ENCODE results near the gene ANKRD24. TPM values are rescaled to one million over a fixed set of nuclear protein-coding genes. Genes with fewer than 3 reads are reported as not detected.
"Not testable (repeated sequence)": the region's sequence is repeated elsewhere in the genome, so short reads cannot be mapped to it uniquely, and the experiment has no call there.

Gene ANKRD24
- total RNA-seq, 1 experiment from 2014 or later: 0.45 TPM

GRCh38 chr19:4157164-4157563, 25.3 kb upstream of the ANKRD24 start:
- Histone ChIP-seq H3K36me3 (no peaks in the 10 kb centered on the region), H3K4me1 (no peaks in the 10 kb centered on the region), H3K27ac (no peak overlapping the region), H3K27me3 (peaks cover 26% of the 10 kb centered on the region), H3K4me3 (no peak overlapping the region), H3K9me3 (replicated peaks) (no peaks in the 10 kb centered on the region)
- DNase-seq: no peak

GRCh38 chr19:4157971-4158370, 24.5 kb upstream of the ANKRD24 start:
- H3K9me3 ChIP-seq (replicated peaks); H3K36me3 ChIP-seq; DNase-seq; H3K4me1 ChIP-seq; H3K4me3 ChIP-seq; H3K27ac ChIP-seq: not testable (repeated sequence)
- peaks cover 22% of the 10 kb centered on the region for H3K27me3 ChIP-seq

GRCh38 chr19:4161415-4162077, 20.9 kb upstream of the ANKRD24 start:
- peaks cover 4% of the 10 kb centered on the region; the same call in 1 of the 2 replicates for H3K27me3 ChIP-seq
- no peaks in the 10 kb centered on the region for H3K4me1 ChIP-seq
- H3K36me3 ChIP-seq: no peaks in the 10 kb centered on the region
- H3K9me3 ChIP-seq (replicated peaks): no peaks in the 10 kb centered on the region
- no peak overlapping the region for H3K27ac ChIP-seq
- no peak for DNase-seq
- no peak overlapping the region for H3K4me3 ChIP-seq

GRCh38 chr19:4164262-4164661, 18.2 kb upstream of the ANKRD24 start:
- Histone ChIP-seq H3K27me3 (no peaks in the 10 kb centered on the region), H3K36me3 (no peaks in the 10 kb centered on the region), H3K9me3 (replicated peaks) (no peaks in the 10 kb centered on the region), H3K27ac (no peak overlapping the region), H3K4me1 (no peaks in the 10 kb centered on the region), H3K4me3 (no peak overlapping the region)
- DNase-seq: no peak

- no peaks in the 10 kb centered on the region for H3K27me3 ChIP-seq
- DNase-seq: no peak
- no peak overlapping the region for H3K27ac ChIP-seq
- no peaks in the 10 kb centered on the region for H3K36me3 ChIP-seq
- H3K4me1 ChIP-seq: no peaks in the 10 kb centered on the region
- H3K4me3 ChIP-seq: no peak overlapping the region
- H3K9me3 ChIP-seq (replicated peaks): no peaks in the 10 kb centered on the region
Measured at GRCh38 chr19:4171676-4172075, 10.8 kb upstream of the ANKRD24 start.

GRCh38 chr19:4172861-4173473, 9.5 kb upstream of the ANKRD24 start:
- Histone ChIP-seq H3K27ac (no peak overlapping the region), H3K36me3 (no peaks in the 10 kb centered on the region), H3K9me3 (replicated peaks) (no peaks in the 10 kb centered on the region), H3K4me1 (no peaks in the 10 kb centered on the region), H3K4me3 (no peak overlapping the region), H3K27me3 (no peaks in the 10 kb centered on the region)
- peak; percentile 68 to 75 for DNase-seq

GRCh38 chr19:4173479-4174212, 8.8 kb upstream of the ANKRD24 start:
- Histone ChIP-seq H3K4me3 (no peak overlapping the region), H3K9me3 (replicated peaks) (no peaks in the 10 kb centered on the region), H3K27me3 (no peaks in the 10 kb centered on the region), H3K36me3 (no peaks in the 10 kb centered on the region), H3K27ac (no peak overlapping the region), H3K4me1 (no peaks in the 10 kb centered on the region)
- DNase-seq: no peak

- Histone ChIP-seq H3K27me3 (no peaks in the 10 kb centered on the region), H3K4me1 (no peaks in the 10 kb centered on the region), H3K36me3 (no peaks in the 10 kb centered on the region), H3K9me3 (replicated peaks) (no peaks in the 10 kb centered on the region), H3K27ac (no peak overlapping the region), H3K4me3 (no peak overlapping the region)
- no peak for DNase-seq
Measured at GRCh38 chr19:4174213-4174894, 8.1 kb upstream of the ANKRD24 start.

- Histone ChIP-seq H3K36me3 (no peaks in the 10 kb centered on the region), H3K27ac (no peak overlapping the region), H3K9me3 (replicated peaks) (no peaks in the 10 kb centered on the region), H3K4me3 (no peak overlapping the region), H3K27me3 (no peaks in the 10 kb centered on the region), H3K4me1 (no peaks in the 10 kb centered on the region)
- DNase-seq: no peak
Measured at GRCh38 chr19:4174895-4175668, 7.4 kb upstream of the ANKRD24 start.

- Histone ChIP-seq H3K9me3 (replicated peaks) (no peaks in the 10 kb centered on the region), H3K4me1 (no peaks in the 10 kb centered on the region), H3K36me3 (no peaks in the 10 kb centered on the region), H3K27ac (no peak overlapping the region), H3K4me3 (no peak overlapping the region), H3K27me3 (no peaks in the 10 kb centered on the region)
- no peak for DNase-seq
Measured at GRCh38 chr19:4175669-4175931, 6.9 kb upstream of the ANKRD24 start.

- no peaks in the 10 kb centered on the region for H3K9me3 ChIP-seq (replicated peaks)
- H3K27me3 ChIP-seq: no peaks in the 10 kb centered on the region
- DNase-seq: no peak
- H3K4me1 ChIP-seq: no peaks in the 10 kb centered on the region
- H3K4me3 ChIP-seq: no peak overlapping the region
- no peaks in the 10 kb centered on the region for H3K36me3 ChIP-seq
- H3K27ac ChIP-seq: no peak overlapping the region
Measured at GRCh38 chr19:4177146-4177545, 5.3 kb upstream of the ANKRD24 start.

GRCh38 chr19:4178990-4179389, 3.5 kb upstream of the ANKRD24 start:
- H3K27me3 ChIP-seq: no peaks in the 10 kb centered on the region
- H3K27ac ChIP-seq: no peak overlapping the region
- H3K9me3 ChIP-seq (replicated peaks): no peaks in the 10 kb centered on the region
- H3K4me3 ChIP-seq: no peak overlapping the region
- no peaks in the 10 kb centered on the region for H3K36me3 ChIP-seq
- DNase-seq: no peak
- H3K4me1 ChIP-seq: no peaks in the 10 kb centered on the region

- Histone ChIP-seq H3K27me3 (no peaks in the 10 kb centered on the region), H3K9me3 (replicated peaks) (no peaks in the 10 kb centered on the region), H3K4me3 (no peak overlapping the region; the same call in 1 of the 2 replicates), H3K36me3 (no peaks in the 10 kb centered on the region), H3K4me1 (no peaks in the 10 kb centered on the region), H3K27ac (no peak overlapping the region)
- DNase-seq: no peak
Measured at GRCh38 chr19:4181053-4181508, 1.4 kb upstream of the ANKRD24 start.

- H3K9me3 ChIP-seq (replicated peaks): no peaks in the 10 kb centered on the region
- H3K27ac ChIP-seq: no peak overlapping the region
- H3K36me3 ChIP-seq: no peaks in the 10 kb centered on the region
- no peaks in the 10 kb centered on the region for H3K4me1 ChIP-seq
- H3K4me3 ChIP-seq: no peak overlapping the region
- DNase-seq: peak; percentile 50 to 60
- H3K27me3 ChIP-seq: no peaks in the 10 kb centered on the region
Measured at GRCh38 chr19:4183967-4184717, 1.7 kb downstream of the ANKRD24 start.
